Left renal pelvis (tissue), 4 donors: Measurements from ENCODE around the gene BLOC1S6. TPM values are rescaled to one million over a fixed set of nuclear protein-coding genes. Genes with fewer than 3 reads are reported as not detected.

ENCODE experiments used
- DNase-seq, 4 donors: peaks; one replicate each; pipeline ENCODE4 v3.0.0-alpha.2; 2013; ENCODE audit warnings: low read depth in 4 of 4, low spot score in 3 of 4
- polyA plus RNA-seq, 4 donors: library from polyadenylated mRNA; unstranded; fragments of 120-200 nt; gene quantifications; one replicate each; pipeline ENCODE4 v1.2.1, GENCODE V29; 2013; ENCODE audit not compliant: insufficient read length in 4 of 4

BLOC1S6 gene
- polyA plus RNA-seq, 4 donors: 48.4 to 57.4 (median 50.3) TPM

- DNase-seq: no peak
Measured at GRCh38 chr15:45586601-45587094, 531 bp upstream of the BLOC1S6 start.

GRCh38 chr15:45587863-45588170 is 638 bp downstream of the BLOC1S6 start:
- no peak for DNase-seq

- no peak for DNase-seq
Measured at GRCh38 chr15:45588219-45588875, 1.2 kb downstream of the BLOC1S6 start.

- DNase-seq: no peak
Measured at GRCh38 chr15:45589256-45589655, 2.1 kb downstream of the BLOC1S6 start.

GRCh38 chr15:45594319-45594718 is 7.1 kb downstream of the BLOC1S6 start:
- DNase-seq: no peak

- DNase-seq: no peak
Measured at GRCh38 chr15:45594835-45595530, 7.8 kb downstream of the BLOC1S6 start.

GRCh38 chr15:45603881-45604280 is 16.7 kb downstream of the BLOC1S6 start:
- no peak for DNase-seq

- DNase-seq: no peak
Measured at GRCh38 chr15:45604326-45604725, 17.1 kb downstream of the BLOC1S6 start.

GRCh38 chr15:45606413-45606812 is 19.2 kb downstream of the BLOC1S6 start:
- no peak for DNase-seq

GRCh38 chr15:45606841-45607240 is 19.7 kb downstream of the BLOC1S6 start:
- DNase-seq: no peak

GRCh38 chr15:45611305-45611704 is 24.1 kb downstream of the BLOC1S6 start:
- no peak for DNase-seq

GRCh38 chr15:45612790-45613415 is 25.7 kb downstream of the BLOC1S6 start:
- no peak for DNase-seq

- no peak for DNase-seq
Measured at GRCh38 chr15:45616901-45617323, 29.7 kb downstream of the BLOC1S6 start.

- DNase-seq: no peak
Measured at GRCh38 chr15:45618813-45619212, 31.6 kb downstream of the BLOC1S6 start.

GRCh38 chr15:45628136-45628535 is 41.0 kb downstream of the BLOC1S6 start:
- DNase-seq: no peak

- peak in 1 of 4 donors; percentile 36 for DNase-seq
Measured at GRCh38 chr15:45630917-45631691, 43.9 kb downstream of the BLOC1S6 start.

- no peak for DNase-seq
Measured at GRCh38 chr15:45631776-45632175, 44.6 kb downstream of the BLOC1S6 start.

GRCh38 chr15:45634432-45635190 is 47.4 kb downstream of the BLOC1S6 start, which contains the start of gene SQOR:
Gene SQOR (plus strand): TSS chr15:45635029. CDS start chr15:45658924, 23,895 bp downstream.
- DNase-seq: peak in 1 of 4 donors; percentile 41

- peak in 1 of 4 donors; percentile 28 for DNase-seq
Measured at GRCh38 chr15:45635191-45635638, 48.0 kb downstream of the BLOC1S6 start.

- no peak for DNase-seq
Measured at GRCh38 chr15:45635763-45636292, 48.6 kb downstream of the BLOC1S6 start.
